HG02763 (cell line): ENCODE measurements around the gene NOS1AP.
"Not testable (repeated sequence)": the region's sequence is repeated elsewhere in the genome, so short reads cannot be mapped to it uniquely, and the experiment has no call there.

Experiments used
- ATAC-seq: cut with Tn5 transposase; IDR thresholded peaks from one replicate; pipeline ENCODE4 v1.9.1; 2021; ENCODE audit warnings: mild to moderate bottlenecking, moderate library complexity; ENCODE audit not compliant: unreplicated experiment

Gene NOS1AP

DNA sequence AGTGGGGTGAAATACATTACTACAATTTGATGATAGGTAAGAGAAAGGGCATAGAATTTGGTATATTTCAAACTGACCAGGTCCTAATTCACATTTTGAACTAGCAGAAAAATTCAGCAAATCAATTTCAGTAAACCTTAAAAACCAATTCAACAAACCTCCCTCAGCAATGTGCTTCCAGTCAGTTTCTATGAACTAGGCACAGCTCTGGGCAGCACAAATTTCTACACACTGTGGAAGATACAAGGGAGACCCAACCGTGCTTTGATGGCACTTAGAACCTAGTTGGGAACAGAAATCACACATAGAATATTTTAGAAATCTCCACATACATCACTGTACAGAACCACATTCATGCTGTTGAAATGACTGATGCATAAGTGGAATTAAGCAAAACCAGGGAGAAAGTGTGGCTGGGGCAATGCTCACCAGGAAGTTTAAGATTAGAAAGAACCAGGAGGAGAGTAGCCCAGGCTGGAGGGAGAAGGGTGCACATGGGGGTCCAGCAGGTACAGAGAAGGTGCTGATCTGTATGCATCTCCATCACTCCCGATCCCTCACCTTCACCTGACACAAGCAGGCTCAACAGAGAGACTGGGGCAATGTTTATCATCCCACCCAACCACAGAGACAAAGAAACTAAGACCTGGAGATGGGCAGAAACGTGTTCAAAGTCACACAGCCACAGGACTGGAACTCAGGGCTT, 326.9 kb downstream of the NOS1AP start:
- no peak for ATAC-seq

GRCh38 chr1:162397039-162397448, 327.6 kb downstream of the NOS1AP start:
- no peak for ATAC-seq

GRCh38 chr1:162397943-162398560, 328.6 kb downstream of the NOS1AP start:
- ATAC-seq: no peak

DNA sequence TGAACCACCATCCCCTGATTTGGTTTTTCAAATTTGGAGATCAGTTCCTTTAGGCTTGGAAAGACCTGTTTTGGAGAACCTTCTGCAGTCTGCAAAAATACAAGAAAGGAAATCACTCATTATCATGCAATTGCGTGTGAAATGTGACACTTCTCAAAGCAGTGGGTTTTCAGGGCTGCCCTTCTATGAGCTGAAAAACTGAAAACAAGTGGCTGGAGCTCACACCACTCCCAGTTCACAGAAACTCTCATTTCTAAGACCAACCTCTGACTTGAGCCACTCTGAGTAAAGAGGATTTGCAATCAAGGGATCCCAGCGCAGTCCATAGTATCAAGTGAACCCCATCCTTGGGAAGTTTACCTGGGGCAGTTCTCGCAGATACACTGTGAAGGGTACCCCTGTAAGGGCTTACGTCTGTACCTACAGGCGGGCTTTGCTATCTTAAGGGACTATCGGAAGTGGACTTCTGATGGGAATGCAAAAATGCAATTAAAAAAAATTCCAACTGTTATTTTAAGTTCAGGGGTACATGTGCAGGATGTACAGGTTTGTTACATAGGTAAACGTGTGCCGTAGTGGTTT, 329.6 kb downstream of the NOS1AP start:
- no peak for ATAC-seq

DNA sequence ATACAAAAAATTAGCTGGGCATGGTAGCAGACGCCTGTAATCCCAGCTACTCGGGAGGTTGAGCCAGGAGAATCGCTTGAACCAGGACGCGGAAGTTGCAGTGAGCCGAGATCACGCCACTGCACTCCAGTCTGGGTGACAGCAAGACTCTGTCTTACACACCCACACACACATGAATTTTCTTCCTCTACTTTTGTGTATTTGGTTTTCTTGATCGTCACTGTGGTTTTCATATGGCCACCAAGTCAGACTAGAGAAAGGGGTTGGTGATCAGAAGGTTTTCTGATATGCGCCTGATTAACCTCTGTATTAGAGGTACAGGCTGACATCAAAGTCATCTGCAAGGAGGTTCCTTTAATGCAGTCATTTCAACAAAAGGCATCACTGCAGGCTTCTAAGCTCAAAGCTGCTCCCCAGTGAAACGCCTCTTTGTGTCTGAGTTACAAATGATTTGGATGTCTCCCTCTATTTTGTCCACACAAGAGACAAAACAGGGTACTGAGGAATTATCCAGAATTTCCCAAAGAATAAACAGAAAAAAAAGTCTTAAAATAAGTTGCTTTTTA, 331.4 kb downstream of the NOS1AP start:
- no peak for ATAC-seq

GRCh38 chr1:162404550-162405160, 335.2 kb downstream of the NOS1AP start:
- ATAC-seq: no peak

- no peak for ATAC-seq
These were observed 336.3 kb downstream of the NOS1AP start for GRCh38 chr1:162405800-162406199.

GRCh38 chr1:162406811-162407210, 337.3 kb downstream of the NOS1AP start:
- ATAC-seq: no peak

- ATAC-seq: no peak
These were observed 338.0 kb downstream of the NOS1AP start for GRCh38 chr1:162407539-162407938.

- no peak for ATAC-seq
These were observed 342.5 kb downstream of the NOS1AP start, which contains the start of gene SH2D1B for GRCh38 chr1:162412002-162412401. SH2D1B (minus strand) TSS chr1:162412136; CDS start chr1:162412016, 120 bp downstream.

GRCh38 chr1:162416215-162416614, 346.7 kb downstream of the NOS1AP start:
- ATAC-seq: no peak

DNA sequence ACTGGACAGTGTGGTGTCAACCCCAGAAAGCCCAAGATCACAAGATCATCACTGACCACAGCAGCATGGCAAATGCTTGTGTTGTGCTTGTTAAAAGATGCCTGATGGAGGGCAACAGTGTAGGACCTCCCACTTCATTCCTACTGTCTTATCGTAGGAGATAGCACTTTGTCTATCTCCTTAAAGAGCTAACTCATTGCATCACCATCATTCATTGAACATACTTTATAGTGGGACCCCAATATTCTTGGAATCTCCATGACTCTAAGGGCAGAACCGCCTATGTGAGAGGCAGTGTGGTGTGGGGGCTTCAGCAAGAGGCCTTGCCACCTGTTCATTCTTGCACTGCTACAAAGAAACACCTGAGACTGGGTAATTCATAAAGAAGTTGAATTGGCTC, 347.4 kb downstream of the NOS1AP start:
- no peak for ATAC-seq

DNA sequence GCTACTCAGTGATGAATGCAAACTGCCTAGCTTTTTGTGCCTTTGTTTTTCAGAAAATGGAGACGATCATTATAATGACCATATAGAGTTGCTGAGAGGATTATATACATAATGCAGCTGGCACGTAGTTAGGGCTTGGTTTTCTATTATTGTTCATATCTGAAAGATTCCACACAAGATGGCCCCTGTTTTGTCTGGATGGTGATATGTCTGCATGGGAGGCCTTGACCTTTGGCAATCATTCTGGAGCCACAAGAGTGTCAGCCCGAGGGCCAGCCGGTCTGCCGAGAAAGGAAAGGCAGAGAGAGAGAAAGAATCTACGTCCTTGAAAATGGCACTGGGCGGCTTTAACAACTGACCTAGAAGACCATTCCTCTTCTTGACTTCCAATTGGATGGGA, 348.2 kb downstream of the NOS1AP start:
- ATAC-seq: no peak

DNA sequence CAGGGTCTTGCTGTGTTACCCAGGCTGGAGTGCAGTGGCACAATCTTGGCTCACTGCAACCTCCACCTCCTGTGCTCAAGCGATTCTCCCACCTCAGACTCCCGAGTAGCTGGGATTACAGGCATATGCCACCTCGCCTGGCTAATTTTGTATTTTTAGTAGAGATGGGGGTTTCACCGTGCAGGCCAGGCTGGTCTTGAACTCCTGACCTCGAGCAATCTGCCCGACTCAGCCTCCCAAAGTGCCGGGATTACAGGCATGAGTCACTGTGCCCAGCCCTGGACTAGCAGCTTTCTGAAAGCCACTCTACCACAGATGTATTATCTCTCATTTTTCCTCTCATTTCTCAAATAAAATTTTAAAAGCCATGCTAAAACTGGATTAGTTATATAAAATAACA, 349.1 kb downstream of the NOS1AP start:
- not testable (repeated sequence) for ATAC-seq

DNA sequence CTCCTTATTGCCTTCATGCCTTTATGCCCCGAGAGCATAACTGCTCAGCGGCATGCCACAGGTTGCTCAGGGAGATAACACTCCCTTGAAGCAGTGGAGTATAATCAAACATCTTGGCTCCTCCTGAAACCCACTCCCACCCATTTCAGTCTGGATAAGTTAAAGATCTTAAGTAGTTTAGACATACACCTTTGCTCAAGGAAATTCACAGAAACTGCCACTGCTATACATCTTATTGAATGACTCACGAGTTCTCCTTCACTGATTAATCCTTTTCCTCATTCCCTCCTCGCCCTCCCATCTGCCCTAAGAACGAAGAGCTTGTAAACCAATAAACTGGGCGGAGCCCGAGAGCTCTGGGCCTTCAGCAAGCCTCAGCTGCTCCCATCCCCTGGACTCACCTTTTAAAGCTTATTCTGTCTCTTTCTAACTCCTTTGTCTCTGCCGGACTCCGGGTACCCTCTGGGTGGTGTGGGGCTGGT, 350.0 kb downstream of the NOS1AP start:
- ATAC-seq: not testable (repeated sequence)
